PC-3 (cell line): ENCODE data around the gene HNRNPDL. TPM values are rescaled to one million over a fixed set of nuclear protein-coding genes. Genes with fewer than 3 reads are reported as not detected.

Source experiments
- ATAC-seq: fragments of 200-7000 bp; cut with Tn5 transposase; 2 replicates; pipeline ENCODE4 v1.9.1; 2020; ENCODE audit warnings: mild to moderate bottlenecking, moderate library complexity
- BruUV-seq: library from RNA; stranded (reverse); fragments of 400-500 nt; replicated peaks from 2 replicates; lab custom pipeline; 2021; lab: Mats Ljungman, UMichigan
- CTCF ChIA-PET: fragments of 300-600 bp; sonication (Branson Sonifier 250); formaldehyde crosslinking; loops from one replicate; lab custom pipeline; 2022; ENCODE audit warnings: antibody characterized with exemption; lab: Charles Lee
- POLR2A ChIA-PET: fragments of 300-600 bp; sonication (Branson Sonifier 250); formaldehyde crosslinking; loops from one replicate; lab custom pipeline; 2022; ENCODE audit warnings: antibody characterized with exemption; ENCODE audit not compliant: unreplicated experiment; lab: Charles Lee
- DNase-seq: peaks from one replicate; pipeline ENCODE4 v3.0.0-alpha.2; 2015
- H2AFZ ChIP-seq: fragments of 300-600 bp; sonication (generic); 2 replicates; pipeline ENCODE4 v1.6.0; 2016; ENCODE audit warnings: antibody characterized with exemption, low read length
- H3F3A ChIP-seq: fragments of 300-600 bp; sonication (generic); one replicate; pipeline ENCODE4 v1.6.0; 2017; ENCODE audit warnings: antibody characterized with exemption, low read length, control low read depth, mild to moderate bottlenecking; ENCODE audit not compliant: unreplicated experiment
- H3K27ac ChIP-seq: fragments of 300-600 bp; sonication (generic); 2 replicates; pipeline ENCODE4 v1.5.1; 2016; ENCODE audit warnings: mild to moderate bottlenecking, low read length
- H3K27me3 ChIP-seq: fragments of 300-600 bp; sonication (generic); 2 replicates; pipeline ENCODE4 v1.6.1; 2016; ENCODE audit warnings: low read length, mixed read lengths
- H3K36me3 ChIP-seq: fragments of 300-600 bp; sonication (generic); 2 replicates; pipeline ENCODE4 v1.6.1; 2016; ENCODE audit warnings: low read depth, mixed run types, low read length, mixed read lengths
- H3K4me1 ChIP-seq: fragments of 300-600 bp; sonication (generic); 2 replicates; pipeline ENCODE4 v1.5.1; 2016; ENCODE audit warnings: low read length; ENCODE audit not compliant: insufficient read depth
- H3K4me2 ChIP-seq: fragments of 300-600 bp; sonication (generic); 2 replicates; pipeline ENCODE4 v1.6.0; 2016; ENCODE audit warnings: low read length
- H3K4me3 ChIP-seq: fragments of 300-600 bp; sonication (generic); 2 replicates; pipeline ENCODE4 v1.5.1; 2016; ENCODE audit warnings: mild to moderate bottlenecking, low read length, mixed read lengths
- H3K79me2 ChIP-seq: fragments of 300-600 bp; sonication (generic); 2 replicates; pipeline ENCODE4 v1.6.1; 2017; ENCODE audit warnings: low read length, mixed read lengths
- H3K9ac ChIP-seq: fragments of 300-600 bp; sonication (generic); 2 replicates; pipeline ENCODE4 v1.6.0; 2016; ENCODE audit warnings: mild to moderate bottlenecking, low read length
- H3K9me2 ChIP-seq: fragments of 300-600 bp; sonication (generic); replicated peaks from 2 replicates; pipeline ENCODE4 v1.6.1; 2016; ENCODE audit warnings: mixed run types, low read length, mixed read lengths
- H3K9me3 ChIP-seq: fragments of 300-600 bp; sonication (generic); 2 replicates; pipeline ENCODE4 v1.6.1; 2016; ENCODE audit warnings: low read length, mixed read lengths
- H4K20me1 ChIP-seq: fragments of 300-600 bp; sonication (generic); 2 replicates; pipeline ENCODE4 v1.6.1; 2016; ENCODE audit warnings: low read length, mixed read lengths
- CTCF ChIP-seq: fragments of 300-600 bp; sonication (generic); conservative IDR thresholded peaks from 2 replicates; pipeline ENCODE4 v1.5.1; 2017; ENCODE audit warnings: antibody characterized with exemption, low read depth, mild to moderate bottlenecking, low read length
- EZH2 ChIP-seq: fragments of 300-600 bp; sonication (generic); IDR thresholded peaks from one replicate; pipeline ENCODE4 v1.6.1; 2017; ENCODE audit warnings: antibody characterized with exemption, mild to moderate bottlenecking, low read length; ENCODE audit not compliant: unreplicated experiment
- EZH2phosphoT487 ChIP-seq: fragments of 300-600 bp; sonication (generic); IDR thresholded peaks from 2 replicates; pipeline ENCODE4 v1.6.1; 2018; ENCODE audit warnings: mild to moderate bottlenecking, antibody characterized with exemption, low read length, borderline replicate concordance
- intact Hi-C: fragments of 100-400 bp; cut with micrococcal nuclease; formaldehyde crosslinking; loops from 2 replicates; pipeline ENCODE4 v1.9.0; 2023
- total RNA-seq: library from RNA; depleted of rRNA; stranded (reverse); fragments of >200 nt; gene quantifications from 2 replicates; pipeline ENCODE4 v1.2.3, GENCODE V29; 2014

HNRNPDL gene
- total RNA-seq, 1 experiment from 2014 or later, result 207 TPM

DNA sequence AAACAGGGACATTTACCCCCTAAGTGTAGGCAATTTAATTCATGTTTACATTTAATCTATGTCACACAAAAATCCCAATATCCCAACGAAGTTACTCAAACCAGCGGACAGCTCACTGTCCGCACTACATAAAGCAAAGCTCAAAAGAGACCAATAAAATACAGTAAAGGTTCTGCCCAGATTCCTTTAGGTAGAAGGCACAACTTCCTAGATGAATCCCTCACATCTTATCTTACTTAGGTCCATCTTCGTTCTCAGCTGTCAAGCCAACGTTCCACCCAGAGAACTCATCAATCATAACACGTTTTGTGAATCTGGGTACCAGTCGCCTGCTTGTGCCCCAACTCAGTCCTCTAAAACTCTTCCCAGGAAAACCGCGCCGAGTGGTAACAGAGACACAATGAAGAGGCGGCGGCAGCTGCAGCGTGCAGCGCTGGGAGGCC is 1.7 kb downstream of the HNRNPDL start:
- no TSS peak for BruUV-seq
- Histone ChIP-seq H4K20me1 (peaks cover 70% of the 10 kb centered on the region), H2AFZ (no peak overlapping the region), H3K4me1 (peaks cover 50% of the 10 kb centered on the region), H3K27ac (peak overlapping the region; percentile 84; the same call in 1 of the 2 replicates), H3K9ac (peak overlapping the region; percentile 99), H3K27me3 (no peaks in the 10 kb centered on the region), H3K4me2 (peak overlapping the region; percentile 93), H3K4me3 (peak overlapping the region; percentile 97), H3K9me2 (no peaks in the 10 kb centered on the region), H3K36me3 (peaks cover 48% of the 10 kb centered on the region), H3K79me2 (peaks cover 82% of the 10 kb centered on the region), H3K9me3 (no peaks in the 10 kb centered on the region), H3F3A (peaks cover 19% of the 10 kb centered on the region)
- intact Hi-C loops, result loop anchor here (10.0 kb wide), 1 partner anchor 1404 kb away; no protein-coding TSS in a partner anchor
- ATAC-seq (no peak), DNase-seq (peak; percentile 3)
- ChIA-PET POLR2A (interaction anchor here (0.8 to 1.1 kb wide), 2 partner anchors 49 to 55 kb away, joined by 6 to 8 read pairs; partner anchors contain the start of gene HNRNPD), CTCF (interaction anchor here (0.8 kb wide), 1 partner anchor 48 kb away, joined by 3 read pairs; no protein-coding TSS in a partner anchor)
- TF ChIP-seq EZH2phosphoT487, result no peak
- TF ChIP-seq EZH2, result no peak
- no peak for TF ChIP-seq CTCF

- Histone ChIP-seq H3K79me2 (peaks cover 51% of the 10 kb centered on the region), H3K27me3 (no peaks in the 10 kb centered on the region), H3F3A (peaks cover 19% of the 10 kb centered on the region), H3K36me3 (peaks cover 48% of the 10 kb centered on the region), H3K4me3 (peak overlapping the region; percentile 40; the same call in 1 of the 2 replicates), H3K9me2 (no peaks in the 10 kb centered on the region), H3K9me3 (no peaks in the 10 kb centered on the region), H3K9ac (no peak overlapping the region), H2AFZ (no peak overlapping the region), H3K27ac (no peak overlapping the region), H3K4me2 (peak overlapping the region; percentile 93), H3K4me1 (peaks cover 40% of the 10 kb centered on the region), H4K20me1 (peaks cover 57% of the 10 kb centered on the region)
- POLR2A ChIA-PET, result no interaction called here
- ATAC-seq (no peak), DNase-seq (no peak)
- CTCF ChIA-PET, result no interaction called here
- intact Hi-C loops, result loop anchor here (10.0 kb wide), 1 partner anchor 1401 kb away; no protein-coding TSS in a partner anchor
- BruUV-seq, result no TSS peak
- no peak for TF ChIP-seq EZH2phosphoT487
- no peak for TF ChIP-seq CTCF
- no peak for TF ChIP-seq EZH2
Observed at GRCh38 chr4:82425478-82425877, 4.8 kb downstream of the HNRNPDL start.
